ENCODE data around the gene C1QL4.

The C1QL4 gene

GRCh38 chr12:49357103-49357678 lies 20.2 kb upstream of the C1QL4 start:
- TF ChIP-seq TSHZ2 (CRISPR knock-in tag; IDR thresholded peaks at IDR 0.05): no peak
- no peak for TF ChIP-seq CSDC2 (CRISPR knock-in tag; IDR thresholded peaks at IDR 0.05)
- TF ChIP-seq ISL1 (CRISPR knock-in tag; IDR thresholded peaks at IDR 0.05): no peak
- TF ChIP-seq, protein P1, sequence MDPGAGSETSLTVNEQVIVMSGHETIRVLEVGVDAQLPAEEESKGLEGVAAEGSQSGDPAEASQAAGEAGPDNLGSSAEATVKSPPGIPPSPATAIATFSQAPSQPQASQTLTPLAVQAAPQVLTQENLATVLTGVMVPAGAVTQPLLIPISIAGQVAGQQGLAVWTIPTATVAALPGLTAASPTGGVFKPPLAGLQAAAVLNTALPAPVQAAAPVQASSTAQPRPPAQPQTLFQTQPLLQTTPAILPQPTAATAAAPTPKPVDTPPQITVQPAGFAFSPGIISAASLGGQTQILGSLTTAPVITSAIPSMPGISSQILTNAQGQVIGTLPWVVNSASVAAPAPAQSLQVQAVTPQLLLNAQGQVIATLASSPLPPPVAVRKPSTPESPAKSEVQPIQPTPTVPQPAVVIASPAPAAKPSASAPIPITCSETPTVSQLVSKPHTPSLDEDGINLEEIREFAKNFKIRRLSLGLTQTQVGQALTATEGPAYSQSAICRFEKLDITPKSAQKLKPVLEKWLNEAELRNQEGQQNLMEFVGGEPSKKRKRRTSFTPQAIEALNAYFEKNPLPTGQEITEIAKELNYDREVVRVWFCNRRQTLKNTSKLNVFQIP (CRISPR knock-in tag; IDR thresholded peaks at IDR 0.05; ENCODE audit: borderline replicate concordance, low read depth): no peak
- TF ChIP-seq ESRRG (CRISPR knock-in tag; IDR thresholded peaks at IDR 0.05): no peak
- TF ChIP-seq ARNTL (CRISPR knock-in tag; IDR thresholded peaks at IDR 0.05; ENCODE audit: borderline replicate concordance, low read depth): no peak
- TF ChIP-seq ZFP3 (CRISPR knock-in tag; IDR thresholded peaks at IDR 0.05): no peak
- TF ChIP-seq ZNF70 (CRISPR knock-in tag; IDR thresholded peaks at IDR 0.05): no peak
- ATAC-seq: no peak

DNA sequence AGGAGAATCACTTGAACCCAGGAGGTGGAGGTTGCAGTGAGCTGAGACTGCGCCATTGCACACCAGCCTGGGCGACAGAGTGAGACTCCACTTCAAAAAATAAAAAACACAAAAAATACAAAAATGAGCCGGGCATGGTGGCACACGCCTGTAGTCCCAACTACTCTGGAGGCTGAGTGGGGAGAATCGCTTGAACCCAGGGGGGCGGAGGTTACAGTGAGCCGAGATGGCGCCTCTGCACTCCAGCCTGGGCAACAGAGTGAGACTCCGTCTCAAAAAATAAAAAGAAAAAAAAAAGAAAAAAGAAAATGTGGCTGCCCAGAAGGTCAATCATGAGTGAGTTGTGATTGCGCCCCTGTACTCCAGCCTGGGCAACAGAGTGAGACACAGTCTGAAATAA lies 18.9 kb upstream of the C1QL4 start:
- TF ChIP-seq, protein P1 (CRISPR knock-in tag; IDR thresholded peaks at IDR 0.05; ENCODE audit: borderline replicate concordance, low read depth): no peak
- no peak for TF ChIP-seq ZNF565 (CRISPR knock-in tag; conservative IDR thresholded peaks at IDR 0.05; ENCODE audit: low read depth)
- no peak for TF ChIP-seq SNAI2 (CRISPR knock-in tag; IDR thresholded peaks at IDR 0.05)
- TF ChIP-seq ZNF8 (CRISPR knock-in tag; IDR thresholded peaks at IDR 0.05): no peak
- TF ChIP-seq CSDC2 (CRISPR knock-in tag; IDR thresholded peaks at IDR 0.05): no peak
- no peak for TF ChIP-seq GLIS3 (CRISPR knock-in tag; IDR thresholded peaks at IDR 0.05)
- TF ChIP-seq TSHZ2 (CRISPR knock-in tag; IDR thresholded peaks at IDR 0.05): no peak
- no peak for TF ChIP-seq ZFP3 (CRISPR knock-in tag; IDR thresholded peaks at IDR 0.05)
- TF ChIP-seq, protein P2, sequence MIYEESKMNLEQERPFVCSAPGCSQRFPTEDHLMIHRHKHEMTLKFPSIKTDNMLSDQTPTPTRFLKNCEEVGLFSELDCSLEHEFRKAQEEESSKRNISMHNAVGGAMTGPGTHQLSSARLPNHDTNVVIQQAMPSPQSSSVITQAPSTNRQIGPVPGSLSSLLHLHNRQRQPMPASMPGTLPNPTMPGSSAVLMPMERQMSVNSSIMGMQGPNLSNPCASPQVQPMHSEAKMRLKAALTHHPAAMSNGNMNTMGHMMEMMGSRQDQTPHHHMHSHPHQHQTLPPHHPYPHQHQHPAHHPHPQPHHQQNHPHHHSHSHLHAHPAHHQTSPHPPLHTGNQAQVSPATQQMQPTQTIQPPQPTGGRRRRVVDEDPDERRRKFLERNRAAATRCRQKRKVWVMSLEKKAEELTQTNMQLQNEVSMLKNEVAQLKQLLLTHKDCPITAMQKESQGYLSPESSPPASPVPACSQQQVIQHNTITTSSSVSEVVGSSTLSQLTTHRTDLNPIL (CRISPR knock-in tag; IDR thresholded peaks at IDR 0.05; ENCODE audit: low read depth): no peak
- no peak for TF ChIP-seq ISL1 (CRISPR knock-in tag; IDR thresholded peaks at IDR 0.05)
- no peak for TF ChIP-seq ZFP30 (CRISPR knock-in tag; IDR thresholded peaks at IDR 0.05)
- ATAC-seq: no peak

DNA sequence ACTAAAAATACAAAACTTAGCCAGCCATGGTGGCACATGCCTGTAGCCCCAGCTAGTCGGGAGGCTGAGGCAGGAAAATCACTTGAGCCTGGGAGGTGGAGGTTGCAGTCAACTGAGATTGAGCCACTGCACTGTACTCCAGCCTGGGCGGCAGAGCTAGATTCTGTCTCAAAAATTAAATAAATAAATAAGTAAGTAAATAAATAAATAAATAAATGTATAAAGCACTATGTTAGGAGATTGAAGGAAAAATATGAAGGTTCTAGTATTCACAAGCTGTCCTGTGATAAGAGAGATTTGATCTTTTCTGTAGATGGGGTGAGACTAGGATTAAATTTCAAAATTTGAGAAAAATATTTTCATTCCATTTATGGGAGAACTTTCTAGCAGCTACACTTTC lies 15.4 kb upstream of the C1QL4 start:
- ATAC-seq: no peak
- TF ChIP-seq GLIS3 (CRISPR knock-in tag; IDR thresholded peaks at IDR 0.05) (no peak), TSHZ2 (CRISPR knock-in tag; IDR thresholded peaks at IDR 0.05) (no peak), OSR1 (CRISPR knock-in tag; IDR thresholded peaks at IDR 0.05) (no peak), ZFP3 (CRISPR knock-in tag; IDR thresholded peaks at IDR 0.05) (no peak), TOX (CRISPR knock-in tag; IDR thresholded peaks at IDR 0.05; ENCODE audit: borderline replicate concordance) (no peak), TCF4 (CRISPR knock-in tag; IDR thresholded peaks at IDR 0.05; ENCODE audit: borderline replicate concordance) (no peak), CSDC2 (CRISPR knock-in tag; IDR thresholded peaks at IDR 0.05) (no peak), RARB (CRISPR knock-in tag; IDR thresholded peaks at IDR 0.05) (no peak), CSRNP3 (CRISPR knock-in tag; IDR thresholded peaks at IDR 0.05) (no peak), ZC3H10 (CRISPR knock-in tag; IDR thresholded peaks at IDR 0.05) (no peak), ZNF8 (CRISPR knock-in tag; IDR thresholded peaks at IDR 0.05) (no peak), ZNF70 (CRISPR knock-in tag; IDR thresholded peaks at IDR 0.05) (no peak)
- TF ChIP-seq, protein P2 (CRISPR knock-in tag; IDR thresholded peaks at IDR 0.05; ENCODE audit: low read depth): no peak

Data from SK-N-SH treated with all-trans-retinoic acid at 6 μM for 48 hours (cell line).